GM21367 (cell line): ENCODE measurements around the gene SAA1.

ENCODE experiments used
- ATAC-seq: cut with Tn5 transposase; IDR thresholded peaks from one replicate; pipeline ENCODE4 v1.9.1; 2021; ENCODE audit not compliant: unreplicated experiment

The SAA1 gene

DNA sequence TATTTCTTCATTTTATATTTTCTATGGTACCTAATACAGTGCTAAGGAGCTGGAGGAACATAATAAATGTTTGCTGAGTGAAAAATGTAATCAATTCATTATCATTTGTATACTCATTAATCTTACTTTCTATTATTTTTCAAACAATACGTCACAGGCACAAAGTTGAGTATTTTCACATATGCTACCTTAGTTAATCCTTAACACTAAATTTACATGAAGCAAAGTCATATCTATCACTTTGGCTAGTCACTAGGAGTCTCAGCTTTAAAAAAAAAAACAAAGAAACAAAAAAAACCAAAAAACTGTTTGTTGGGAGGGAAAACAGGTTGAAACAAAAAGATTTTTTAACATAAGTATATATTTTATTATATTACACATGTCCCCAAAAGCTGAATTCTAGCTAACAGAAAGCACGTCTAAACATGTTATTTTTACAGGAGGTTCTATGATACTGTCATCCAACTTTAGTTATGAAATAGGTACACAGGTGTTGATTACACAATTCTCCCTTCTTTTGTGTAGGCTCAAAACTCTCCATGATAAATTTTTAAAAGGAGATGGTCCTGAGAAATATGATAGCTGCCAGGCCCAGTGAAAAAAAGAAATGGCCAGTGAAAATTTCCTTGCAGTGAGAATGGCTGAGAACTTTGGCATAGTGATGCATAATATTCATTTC, 41.5 kb downstream of the SAA1 start:
- ATAC-seq: no peak

GRCh38 chr11:18308242-18308641, 42.2 kb downstream of the SAA1 start:
- ATAC-seq: no peak

- ATAC-seq: no peak
Observed at GRCh38 chr11:18309691-18310090, 43.6 kb downstream of the SAA1 start.

DNA sequence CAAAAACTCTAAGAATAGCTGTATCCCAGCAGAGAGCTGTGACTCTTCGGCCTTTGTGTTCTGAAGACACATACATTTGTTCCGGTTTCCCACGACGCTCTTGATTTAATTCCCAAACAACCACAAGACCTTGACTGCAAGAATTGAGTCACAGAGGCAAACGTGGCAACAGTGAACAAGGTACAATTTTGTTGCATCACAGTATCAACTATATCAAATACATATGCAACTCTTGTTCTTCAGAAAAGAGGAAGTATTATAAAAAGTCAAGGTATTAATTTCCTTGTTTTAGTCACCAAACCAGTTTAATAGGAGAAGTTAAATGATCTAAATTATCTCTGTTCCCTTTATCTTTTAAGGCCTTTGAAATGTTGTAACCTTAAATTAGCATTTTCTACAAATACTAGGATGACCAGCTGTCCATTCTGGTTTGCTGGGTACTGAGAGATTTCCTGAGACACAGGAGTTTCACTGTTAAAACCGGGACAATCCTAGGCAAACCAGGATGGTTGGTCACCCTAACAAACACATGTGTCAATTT, 44.8 kb downstream of the SAA1 start:
- ATAC-seq: peak; percentile 63

GRCh38 chr11:18312012-18312411, 45.9 kb downstream of the SAA1 start:
- no peak for ATAC-seq

DNA sequence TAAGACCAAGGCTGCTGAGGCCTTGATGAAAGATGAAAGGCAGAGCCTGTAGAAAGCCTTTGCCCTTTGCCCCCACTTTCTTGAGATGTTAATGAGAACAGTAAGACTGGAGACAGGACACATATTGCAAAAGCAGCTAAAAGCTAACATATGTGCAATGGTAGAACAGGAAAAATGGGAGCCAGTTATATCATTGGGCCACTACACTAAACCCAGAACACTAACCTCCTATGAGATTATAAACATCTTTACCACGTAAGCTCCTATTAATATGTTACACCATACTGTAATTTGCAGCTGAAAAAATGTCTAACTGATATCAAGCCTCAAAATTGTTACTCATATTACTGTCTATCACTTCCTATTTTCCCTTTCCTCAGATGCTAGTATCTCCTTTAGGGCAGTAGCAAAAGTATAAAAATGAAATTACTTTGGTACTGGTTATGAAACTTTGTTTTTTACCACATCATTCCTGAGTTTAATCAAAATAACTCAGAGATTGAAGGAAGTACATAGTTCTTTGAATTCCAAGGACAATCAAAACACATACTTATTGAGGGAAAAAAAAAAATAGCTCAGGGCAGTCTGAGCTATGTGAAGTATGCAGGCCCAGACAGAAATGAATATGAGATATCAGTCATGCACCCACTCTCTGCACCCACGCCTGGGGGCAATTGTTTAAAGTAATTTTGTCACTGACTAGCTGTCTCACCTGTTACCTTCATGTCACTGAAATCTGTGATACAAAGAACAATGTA, 46.8 kb downstream of the SAA1 start:
- no peak for ATAC-seq

GRCh38 chr11:18313965-18314763, 48.1 kb downstream of the SAA1 start:
- ATAC-seq: no peak

- no peak for ATAC-seq
Observed at GRCh38 chr11:18314784-18315523, 48.9 kb downstream of the SAA1 start.

- ATAC-seq: no peak
Observed at GRCh38 chr11:18315893-18316292, 49.8 kb downstream of the SAA1 start.

- ATAC-seq: no peak
Observed at GRCh38 chr11:18317551-18317950, 51.5 kb downstream of the SAA1 start.
